GM21367 (cell line): ENCODE results near the gene ATP10B.
A peak's percentile ranks its signal among the peaks of the same experiment; 100 is the strongest.

Source experiments
- ATAC-seq: cut with Tn5 transposase; IDR thresholded peaks from one replicate; pipeline ENCODE4 v1.9.1; 2021; ENCODE audit not compliant: unreplicated experiment

The ATP10B gene

GRCh38 chr5:160693831-160694465 lies 158.1 kb downstream of the ATP10B start:
- no peak for ATAC-seq

- no peak for ATAC-seq
Measured at GRCh38 chr5:160692271-160692670, 159.7 kb downstream of the ATP10B start.

DNA sequence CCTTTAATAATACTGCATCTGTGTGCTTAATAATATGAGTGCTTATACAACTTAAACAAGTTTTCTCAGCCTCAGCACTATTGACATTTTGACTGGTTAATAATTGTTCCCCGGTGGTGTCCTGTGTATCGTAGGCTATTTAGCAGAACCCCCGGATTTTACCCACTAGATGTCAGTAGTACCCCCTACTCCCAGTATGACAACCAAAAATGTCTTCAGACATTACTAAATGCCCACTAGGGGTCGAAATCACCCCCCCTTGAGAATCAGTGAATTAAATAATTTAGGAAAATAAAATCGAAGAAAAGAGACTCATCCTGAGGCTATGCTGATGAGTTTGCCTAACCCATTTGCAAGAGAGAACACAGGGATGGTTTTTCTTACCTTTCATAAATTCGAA lies 166.3 kb downstream of the ATP10B start:
- ATAC-seq, result peak; percentile 91

DNA sequence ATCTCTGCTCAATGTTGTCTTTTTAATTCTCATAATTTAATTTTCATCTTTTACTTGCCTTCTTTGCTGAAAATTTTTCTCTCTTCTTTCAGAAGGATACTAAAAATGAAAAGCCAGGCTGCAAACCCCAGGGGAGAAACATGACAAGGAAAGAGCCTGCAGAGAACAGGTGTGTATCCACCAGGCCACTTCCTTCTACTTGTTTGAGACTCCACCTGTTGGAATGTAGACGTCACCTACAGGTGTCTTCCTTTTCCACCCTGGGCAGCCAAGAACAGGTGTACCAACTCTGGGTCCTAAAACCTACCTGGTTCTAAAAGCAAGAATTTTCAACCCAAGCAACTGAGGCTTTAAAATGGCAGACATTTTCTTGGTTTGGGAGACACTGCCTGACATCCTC lies 166.8 kb downstream of the ATP10B start:
- ATAC-seq, result no peak

DNA sequence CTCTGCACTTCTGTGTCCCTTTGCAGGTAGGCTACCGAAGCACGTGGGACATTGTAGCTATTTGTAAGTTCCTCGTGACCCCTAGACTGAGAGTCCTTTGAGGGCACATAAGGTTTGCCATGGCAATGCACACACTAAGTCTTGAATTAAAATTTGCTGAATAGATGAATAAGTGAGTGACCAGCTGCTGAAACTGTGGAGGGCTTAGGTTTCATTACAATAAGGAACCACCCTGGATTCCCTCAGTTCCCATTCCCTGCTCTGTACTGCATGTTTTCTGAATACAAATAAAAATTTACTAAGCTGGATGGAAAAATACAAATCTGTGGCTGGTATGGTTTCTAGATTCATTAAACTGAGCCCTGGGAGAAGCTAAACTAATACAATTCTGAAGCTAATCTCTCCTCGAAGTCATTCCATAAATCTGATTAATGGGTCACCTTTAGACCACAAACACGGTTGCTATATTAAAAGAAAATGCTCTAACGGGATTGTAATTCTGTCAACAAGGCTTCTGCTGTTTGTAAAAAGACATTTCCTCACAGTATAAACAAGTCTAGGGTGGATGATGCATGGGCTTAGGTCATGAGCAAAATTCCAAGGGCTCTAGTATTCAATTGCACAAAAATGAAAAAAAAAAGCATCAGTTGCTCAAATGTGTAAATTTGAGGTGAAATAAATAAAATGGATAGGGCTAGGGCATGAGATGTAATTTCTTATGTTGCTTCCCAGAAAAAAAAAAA lies 172.3 kb downstream of the ATP10B start:
- ATAC-seq, result no peak

DNA sequence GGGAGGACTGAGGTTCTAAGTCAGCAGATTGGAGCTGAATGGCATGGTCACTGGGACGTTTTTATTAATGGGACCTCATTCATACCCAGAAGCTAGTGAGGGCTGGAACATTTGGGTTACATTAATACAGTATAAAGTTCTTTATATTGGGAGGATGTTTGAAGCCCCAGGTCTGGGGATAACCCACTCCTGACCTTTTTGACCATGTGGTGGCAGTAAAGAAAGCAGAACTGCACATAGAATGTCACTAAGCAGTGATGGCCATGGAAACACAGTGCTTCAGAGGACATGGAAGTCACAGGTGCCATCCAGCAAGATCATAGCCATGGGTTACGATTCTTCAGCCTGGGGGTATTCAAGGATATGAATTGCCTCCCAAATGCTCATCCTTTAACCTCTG lies 176.0 kb downstream of the ATP10B start:
- no peak for ATAC-seq

DNA sequence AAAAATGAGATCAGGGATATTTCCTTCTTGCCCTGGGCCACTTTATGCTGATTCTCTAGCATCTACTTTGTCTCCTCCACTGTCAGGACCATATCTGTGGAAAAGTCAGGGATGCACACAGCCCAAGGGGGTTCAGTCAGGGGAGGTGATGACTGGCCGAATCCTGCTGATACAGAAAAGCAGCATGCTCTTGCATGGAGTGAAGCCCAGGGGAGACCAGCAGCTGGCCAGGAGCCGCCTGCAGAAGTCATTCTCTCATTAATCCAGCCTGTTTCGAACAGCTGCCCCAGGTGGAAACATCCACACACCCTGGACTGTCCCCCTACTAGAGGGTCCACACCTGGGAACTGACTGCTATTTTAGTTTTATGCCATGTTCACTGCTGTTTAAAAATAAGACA lies 177.1 kb downstream of the ATP10B start:
- no peak for ATAC-seq

- ATAC-seq, result no peak
Measured at GRCh38 chr5:160672521-160672920, 179.5 kb downstream of the ATP10B start.

GRCh38 chr5:160668356-160668755 lies 183.7 kb downstream of the ATP10B start:
- ATAC-seq, result no peak

- no peak for ATAC-seq
Measured at GRCh38 chr5:160667160-160667559, 184.9 kb downstream of the ATP10B start.

DNA sequence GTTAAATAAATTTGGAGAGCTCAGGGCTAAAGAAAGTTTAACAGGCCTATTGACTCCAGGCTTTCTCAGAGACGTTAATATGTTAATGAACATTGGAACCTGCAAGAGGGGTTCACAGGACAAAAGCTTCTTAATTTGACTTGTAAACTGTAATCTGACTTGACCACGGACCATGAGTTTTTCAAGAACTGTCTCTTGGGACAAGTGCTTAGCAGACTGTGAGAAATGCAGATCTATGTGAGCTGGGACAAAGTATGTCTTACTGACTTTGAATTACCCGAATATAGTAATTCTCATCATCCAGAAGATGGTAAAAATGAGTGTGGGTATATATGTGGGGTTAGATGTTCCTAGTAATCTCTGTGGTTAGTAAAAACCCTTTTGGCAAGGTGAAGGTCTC lies 186.6 kb downstream of the ATP10B start:
- ATAC-seq, result no peak

GRCh38 chr5:160660132-160660531 lies 191.9 kb downstream of the ATP10B start:
- no peak for ATAC-seq

- ATAC-seq, result no peak
Measured at GRCh38 chr5:160657622-160658458, 194.2 kb downstream of the ATP10B start.

GRCh38 chr5:160657068-160657507 lies 194.9 kb downstream of the ATP10B start:
- ATAC-seq, result no peak

- ATAC-seq, result no peak
Measured at GRCh38 chr5:160655717-160656116, 196.3 kb downstream of the ATP10B start.

GRCh38 chr5:160651692-160652645 lies 200.0 kb downstream of the ATP10B start:
- no peak for ATAC-seq

DNA sequence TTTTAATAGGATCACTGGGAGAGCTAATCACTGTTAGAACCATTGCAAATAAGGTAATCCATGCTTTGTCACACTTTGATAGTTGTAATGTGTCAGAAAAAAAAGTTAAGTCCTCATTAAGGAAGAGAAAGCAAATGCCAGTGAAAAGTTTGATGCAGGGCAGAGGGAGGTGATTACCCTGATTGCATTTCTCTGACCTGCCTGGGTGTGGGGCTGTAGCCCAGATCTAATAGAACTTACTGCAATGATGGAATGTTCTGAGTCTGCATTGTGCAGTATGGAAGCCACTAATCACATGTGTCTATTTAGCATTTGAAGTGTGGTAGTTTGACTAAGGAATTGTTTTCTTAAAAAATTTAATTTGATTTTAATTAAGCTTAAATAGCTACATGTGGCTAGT lies 202.7 kb downstream of the ATP10B start:
- peak; percentile 79 for ATAC-seq

- ATAC-seq, result no peak
Measured at GRCh38 chr5:160646033-160646432, 206.0 kb downstream of the ATP10B start.

- ATAC-seq, result no peak
Measured at GRCh38 chr5:160643616-160644240, 208.3 kb downstream of the ATP10B start.

- peak; percentile 44 for ATAC-seq
Measured at GRCh38 chr5:160641405-160641804, 210.6 kb downstream of the ATP10B start.
